ENCODE data around the gene PPIL1.

DNA sequence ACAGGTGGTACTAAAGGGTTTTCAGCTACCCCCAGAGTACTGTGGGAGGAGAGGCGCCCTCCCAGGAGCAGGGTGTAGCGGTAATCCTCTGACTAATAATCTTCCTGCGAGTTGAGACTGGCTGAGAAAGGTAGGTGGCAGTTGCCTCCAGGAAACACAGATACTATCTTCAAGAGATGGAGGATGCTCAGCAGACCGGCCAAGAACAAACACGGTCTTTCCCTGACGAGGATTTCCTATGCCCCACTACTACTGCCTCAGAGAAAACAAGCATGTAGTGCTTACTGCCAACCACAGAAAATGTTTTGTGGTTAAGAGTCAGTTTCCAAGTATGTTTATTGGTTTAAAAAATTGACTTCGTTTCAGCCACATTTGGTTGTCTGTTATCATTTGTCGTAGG, 38.0 kb upstream of the PPIL1 start:
- TF ChIP-seq GATA2 (IDR thresholded peaks at IDR 0.05; ENCODE audit: low read depth, low read length): no peak
- TF ChIP-seq GATA3 (IDR thresholded peaks at IDR 0.05; ENCODE audit: low read depth, low read length): no peak
